GM12878 (cell line): ENCODE measurements around the gene FNTB. TPM values are rescaled to one million over a fixed set of nuclear protein-coding genes. Genes with fewer than 3 reads are reported as not detected.

Source experiments
- ATAC-seq: fragments of 200-7000 bp; cut with Tn5 transposase; 3 replicates; pipeline ENCODE4 v1.9.1; 2020; ENCODE audit warnings: mild to moderate bottlenecking, moderate library complexity
- BruUV-seq: library from RNA; stranded (reverse); fragments of 400-500 nt; replicated peaks from 2 replicates; lab custom pipeline; 2021; lab: Mats Ljungman, UMichigan
- CTCF ChIA-PET: fragments of 300-600 bp; sonication (Branson Sonifier 250); formaldehyde crosslinking; extraction: SDS; loops from one replicate; lab custom pipeline; 2021; ENCODE audit warnings: inconsistent platforms; lab: Yijun Ruan, JAX
- POLR2A ChIA-PET: fragments of 350-600 bp; formaldehyde crosslinking; extraction: SDS; loops from one replicate; lab custom pipeline; 2021; ENCODE audit warnings: inconsistent platforms; lab: Charles Lee
- RAD21 ChIA-PET: fragments of 300-600 bp; sonication (Branson Sonifier 250); formaldehyde crosslinking; loops from one replicate; lab custom pipeline; 2023; ENCODE audit warnings: antibody characterized with exemption; ENCODE audit not compliant: unreplicated experiment; lab: Charles Lee
- SMC1A ChIA-PET: fragments of 300-600 bp; sonication (Branson Sonifier 250); formaldehyde crosslinking; loops from one replicate; lab custom pipeline; 2023; ENCODE audit not compliant: unreplicated experiment, uncharacterized antibody; lab: Charles Lee
- DNase-seq: peaks from one replicate; pipeline ENCODE4 v3.0.0-alpha.2; 2011; ENCODE audit warnings: low read depth, low spot score
- FAIRE-seq: peaks from 3 replicates; lab custom pipeline; 2011; peaks lifted over from hg19 to GRCh38; lab: Jason Lieb, UNC
- H2AFZ ChIP-seq: 2 replicates; pipeline ENCODE4 v1.6.0; 2011; ENCODE audit warnings: low read depth, low read length, control low read depth; ENCODE audit not compliant: control insufficient read depth
- H3K27ac ChIP-seq: 2 replicates; pipeline ENCODE4 v1.5.1; 2011; ENCODE audit warnings: control low read depth; ENCODE audit not compliant: control insufficient read depth, insufficient read depth
- H3K27me3 ChIP-seq, 2 experiments: replicated peaks in 1 of 2; 2 replicates each; pipeline versions ENCODE4 v1.6.0 to v1.6.1; 2011; ENCODE audit warnings: low read length in 1 of 2; ENCODE audit not compliant: control insufficient read depth in 2 of 2, insufficient read depth in 2 of 2
- H3K36me3 ChIP-seq, 2 experiments: 2 replicates each; pipeline ENCODE4 v1.5.1; 2011; ENCODE audit warnings: low read length in 1 of 2; ENCODE audit not compliant: control insufficient read depth in 2 of 2, insufficient read depth in 2 of 2
- H3K4me1 ChIP-seq: 2 replicates; pipeline ENCODE4 v1.6.1; 2011; ENCODE audit warnings: mild to moderate bottlenecking, low read length, moderate library complexity, mixed read lengths; ENCODE audit not compliant: control insufficient read depth, insufficient read depth
- H3K4me2 ChIP-seq: 2 replicates; pipeline ENCODE4 v1.6.0; 2011; ENCODE audit warnings: control low read depth; ENCODE audit not compliant: control insufficient read depth, insufficient read depth
- H3K4me3 ChIP-seq: fragments of 200-600 bp; sonication (generic); 2 replicates; pipeline ENCODE4 v1.5.1; 2016
- H3K79me2 ChIP-seq: 2 replicates; pipeline ENCODE4 v1.6.0; 2011; ENCODE audit warnings: low read length; ENCODE audit not compliant: control insufficient read depth, insufficient read depth
- H3K9ac ChIP-seq: 2 replicates; pipeline ENCODE4 v1.8.0; 2011; ENCODE audit warnings: low read length, control low read depth, mixed read lengths; ENCODE audit not compliant: control insufficient read depth, insufficient read depth
- H3K9me3 ChIP-seq: replicated peaks from 3 replicates; pipeline ENCODE4 v1.5.1; 2011; ENCODE audit warnings: mild to moderate bottlenecking, low read length; ENCODE audit not compliant: control insufficient read depth, insufficient read depth
- H4K20me1 ChIP-seq: 2 replicates; pipeline ENCODE4 v1.6.0; 2011; ENCODE audit not compliant: control insufficient read depth, insufficient read depth
- ATF3 ChIP-seq: IDR thresholded peaks from 2 replicates; pipeline ENCODE4 v1.6.1; 2011; ENCODE audit warnings: low read depth, mild to moderate bottlenecking, low read length, moderate library complexity, borderline replicate concordance; ENCODE audit errors: extremely low read depth
- CHD4 ChIP-seq: fragments of 200-600 bp; sonication (generic); IDR thresholded peaks from 2 replicates; pipeline ENCODE4 v1.6.1; 2016; ENCODE audit warnings: mild to moderate bottlenecking
- CTCF ChIP-seq, 3 experiments: IDR thresholded peaks in 2 of 3; conservative IDR thresholded peaks in 1 of 3; 2 replicates each; pipeline ENCODE4 v1.5.1; 2011; ENCODE audit warnings: low read depth in 3 of 3, low read length in 3 of 3, mild to moderate bottlenecking in 3 of 3, control low read depth in 2 of 3, moderate library complexity in 2 of 3, inconsistent platforms in 1 of 3, mixed read lengths in 1 of 3; ENCODE audit not compliant: control insufficient read depth in 2 of 3, insufficient read depth in 1 of 3; ENCODE audit errors: extremely low read depth in 1 of 3
- E4F1 ChIP-seq: fragments of 450-650 bp; IDR thresholded peaks from 2 replicates; pipeline ENCODE4 v1.6.1; 2018; ENCODE audit warnings: borderline replicate concordance, mild to moderate bottlenecking; ENCODE audit not compliant: partially characterized antibody
- EGR1 ChIP-seq, 2 experiments: IDR thresholded peaks; 1 replicate in 1 of 2; 2 replicates in 1 of 2; pipeline ENCODE4 v1.6.1; 2011 to 2012; ENCODE audit warnings: low read depth in 2 of 2, low read length in 2 of 2, borderline replicate concordance in 1 of 2, mild to moderate bottlenecking in 1 of 2, moderate library complexity in 1 of 2
- ELK1 ChIP-seq: IDR thresholded peaks from 2 replicates; pipeline ENCODE4 v1.6.1; 2012; ENCODE audit warnings: low read depth, low read length, improper control_type of control experiment
- HSF1 ChIP-seq: fragments of 150-350 bp; IDR thresholded peaks from 2 replicates; pipeline ENCODE4 v1.6.1; 2014; ENCODE audit warnings: mild to moderate bottlenecking, low read depth, low read length
- IRF4 ChIP-seq: IDR thresholded peaks from 2 replicates; pipeline ENCODE4 v1.6.1; 2011; ENCODE audit warnings: low read depth, low read length
- NFIC ChIP-seq: IDR thresholded peaks from 2 replicates; pipeline ENCODE4 v1.6.1; 2012; ENCODE audit warnings: low read depth, mild to moderate bottlenecking, inconsistent platforms, low read length, moderate library complexity
- NR2F1 ChIP-seq: fragments of 450-650 bp; conservative IDR thresholded peaks from 2 replicates; pipeline ENCODE4 v1.6.1; 2017; ENCODE audit warnings: mild to moderate bottlenecking
- PAX8 ChIP-seq: fragments of 450-650 bp; IDR thresholded peaks from 2 replicates; pipeline ENCODE4 v1.6.1; 2017; ENCODE audit warnings: mild to moderate bottlenecking, moderate library complexity
- RUNX3 ChIP-seq: IDR thresholded peaks from 2 replicates; pipeline ENCODE4 v1.6.1; 2012; ENCODE audit warnings: low read length, inconsistent platforms
- SRF ChIP-seq, 2 experiments: IDR thresholded peaks; 2 replicates each; pipeline ENCODE4 v1.6.1; 2011; ENCODE audit warnings: low read depth in 2 of 2, low read length in 2 of 2, mild to moderate bottlenecking in 1 of 2, moderate library complexity in 1 of 2
- TCF7 ChIP-seq: IDR thresholded peaks from 2 replicates; pipeline ENCODE4 v1.6.1; 2014; ENCODE audit warnings: antibody characterized with exemption, borderline replicate concordance
- YBX1 ChIP-seq: fragments of 450-650 bp; IDR thresholded peaks from 2 replicates; pipeline ENCODE4 v1.6.1; 2016; ENCODE audit warnings: antibody characterized with exemption
- ZSCAN29 ChIP-seq: fragments of 450-650 bp; IDR thresholded peaks from 2 replicates; pipeline ENCODE4 v1.6.1; 2017; ENCODE audit warnings: mild to moderate bottlenecking, moderate library complexity
- WGBS: methylation state at CpG from one replicate; pipeline ENCODE4 v1.1.6; 2016; ENCODE audit warnings: low lambda C conversion rate; ENCODE audit not compliant: insufficient replicate concordance, insufficient coverage; ENCODE audit errors: missing lambda C conversion rate; 5-methylcytosine and 5-hydroxymethylcytosine counted together
- in situ Hi-C: fragments of 300-500 bp; cut with MboI; formaldehyde crosslinking; loops from 9 replicates; pipeline ENCODE4 v1.14.3; 2018; ENCODE audit warnings: mixed read lengths
- intact Hi-C: fragments of 100-400 bp; cut with micrococcal nuclease; formaldehyde crosslinking; loops from one replicate; pipeline ENCODE4 v1.14.2; 2022; ENCODE audit not compliant: unreplicated experiment
- polyA plus RNA-seq, 11 experiments: library from polyadenylated mRNA; depleted of rRNA in 4 of 11; unstranded in 6 of 11; stranded (reverse) in 5 of 11; fragments of >200 nt; fragmentation: Nextera tagmentation in 4 of 11; fragmentation: Illumina TruSeq in 1 of 11; extraction: Ambion mirVana in 4 of 11; extraction: Trizol in 1 of 11; gene quantifications; 1 replicate in 1 of 11; 2 replicates in 10 of 11; pipeline versions ENCODE4 v1.2.1 to v1.2.3, GENCODE V29; 2011 to 2016; ENCODE audit warnings: inconsistent platforms in 2 of 11, missing spikeins in 2 of 11, low read depth in 1 of 11
- total RNA-seq, 4 experiments: library from RNA; depleted of rRNA in 3 of 4; stranded (reverse); fragments of >200 nt in 3 of 4; fragmentation: Illumina TruSeq in 1 of 4; extraction: Trizol in 1 of 4; gene quantifications; 2 replicates each; pipeline versions ENCODE4 v1.2.1 to v1.2.3, GENCODE V29; 2013 to 2021

Gene FNTB
- total and polyA plus RNA-seq, 10 of the 15 experiments (the other 5 are each of a cell fraction or from before 2014, with no cell fraction given), result 10.4 to 25.1 (median 16.7) TPM

GRCh38 chr14:64958201-64958600 is 28.5 kb upstream of the FNTB start:
- ChIA-PET SMC1A (no interaction called here), POLR2A (no interaction called here), RAD21 (no interaction called here), CTCF (interaction anchor here (0.7 to 1.4 kb wide), 4 partner anchors 22 to 157 kb away, joined by 3 to 4 read pairs (median 3); no protein-coding TSS in a partner anchor)
- in situ Hi-C loops (no loop called here), intact Hi-C loops (no loop called here)
- Histone ChIP-seq H4K20me1 (no peaks in the 10 kb centered on the region), H3K27me3 (no peaks in the 10 kb centered on the region), H3K27ac (no peak overlapping the region), H3K4me1 (peaks cover 5% of the 10 kb centered on the region; the same call in 1 of the 2 replicates), H3K9me3 (no peaks in the 10 kb centered on the region), H3K9ac (no peak overlapping the region), H3K4me3 (no peak overlapping the region), H3K79me2 (no peaks in the 10 kb centered on the region), H2AFZ (no peak overlapping the region), H3K4me2 (no peak overlapping the region), H3K36me3 (no peaks in the 10 kb centered on the region)
- FAIRE-seq, result no peak
- WGBS, result 47% methylated on average over 2 of the region's 2 CpGs
- DNase-seq, result no peak
- ATAC-seq, result no peak
- no TSS peak for BruUV-seq
- no peak for TF ChIP-seq SRF (IDR thresholded peaks at IDR 0.05; ENCODE audit: low read depth in 2 of 2, low read length in 2 of 2)
- TF ChIP-seq ATF3, result no peak
- no peak for TF ChIP-seq RUNX3
- TF ChIP-seq NR2F1, result no peak
- no peak for TF ChIP-seq ELK1
- TF ChIP-seq CTCF (IDR thresholded peaks at IDR 0.05 in 2 of 3, conservative IDR thresholded peaks at IDR 0.05 in 1 of 3; ENCODE audit: control insufficient read depth in 2 of 3, extremely low read depth in 1 of 3, insufficient read depth in 1 of 3, low read depth in 3 of 3, low read length in 3 of 3), result no peak
- no peak for TF ChIP-seq NFIC
- no peak for TF ChIP-seq TCF7
- TF ChIP-seq YBX1, result no peak
- TF ChIP-seq PAX8, result no peak
- no peak for TF ChIP-seq HSF1
- no peak for TF ChIP-seq EGR1 (IDR thresholded peaks at IDR 0.05; ENCODE audit: borderline replicate concordance in 1 of 2, low read depth in 2 of 2, low read length in 2 of 2)
- no peak for TF ChIP-seq ZSCAN29
- TF ChIP-seq CHD4, result no peak
- TF ChIP-seq E4F1, result no peak
- no peak for TF ChIP-seq IRF4
